HCT116 (cell line): ENCODE data around the gene KRT14.
"Not testable (repeated sequence)": the region's sequence is repeated elsewhere in the genome, so short reads cannot be mapped to it uniquely, and the experiment has no call there.

ENCODE experiments used
- YY1 ChIP-seq: IDR thresholded peaks from 2 replicates; pipeline ENCODE4 v1.6.1; 2011; ENCODE audit warnings: low read length, low read depth, moderate library complexity, mild to moderate bottlenecking; ENCODE audit not compliant: insufficient replicate concordance; ENCODE audit errors: extremely low read depth
- TF ChIP-seq, protein P1 (sequence below), 3 experiments: fragments of 200-600 bp in 1 of 3; sonication (generic) in 1 of 3; IDR thresholded peaks in 2 of 3; conservative IDR thresholded peaks in 1 of 3; 2 replicates each; pipeline ENCODE4 v1.5.1; 2012 to 2017; ENCODE audit warnings: low read depth in 2 of 3, low read length in 2 of 3, antibody characterized with exemption in 1 of 3, borderline replicate concordance in 1 of 3, control low read depth in 1 of 3, mild to moderate bottlenecking in 1 of 3, mixed read lengths in 1 of 3, mixed run types in 1 of 3, moderate library complexity in 1 of 3; ENCODE audit not compliant: insufficient read depth in 1 of 3
- TF ChIP-seq, protein P2 (sequence below): IDR thresholded peaks from 2 replicates; pipeline ENCODE4 v1.6.1; 2012

DNA sequence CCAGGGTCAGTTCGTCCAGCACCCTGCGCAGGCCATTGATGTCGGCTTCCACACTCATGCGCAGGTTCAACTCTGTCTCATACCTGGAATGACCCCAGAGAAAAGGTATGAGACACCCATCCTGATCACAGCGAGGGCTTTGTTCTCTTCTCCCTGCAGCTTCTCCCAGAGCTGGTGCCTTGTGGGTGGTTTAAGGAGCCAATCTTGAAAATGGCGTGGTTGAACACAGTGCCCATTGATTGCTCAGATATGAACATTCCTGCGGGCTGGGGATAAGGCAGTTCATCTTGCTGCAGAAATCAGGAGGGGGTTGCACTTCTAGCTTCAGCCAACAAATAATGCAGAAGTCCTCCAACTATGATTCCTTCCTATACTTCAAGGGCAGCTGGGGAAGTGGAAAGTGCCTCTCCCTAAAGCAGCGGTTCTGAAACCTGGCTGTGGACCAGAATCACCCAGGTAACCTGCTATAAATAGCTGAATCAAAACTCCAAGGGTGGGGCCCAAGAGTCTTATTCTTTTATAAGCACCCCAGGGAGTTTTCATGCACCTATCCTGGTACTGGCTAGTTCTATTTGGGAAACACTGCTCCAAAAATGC is 2.3 kb downstream of the KRT14 start:
- TF ChIP-seq, protein P1, sequence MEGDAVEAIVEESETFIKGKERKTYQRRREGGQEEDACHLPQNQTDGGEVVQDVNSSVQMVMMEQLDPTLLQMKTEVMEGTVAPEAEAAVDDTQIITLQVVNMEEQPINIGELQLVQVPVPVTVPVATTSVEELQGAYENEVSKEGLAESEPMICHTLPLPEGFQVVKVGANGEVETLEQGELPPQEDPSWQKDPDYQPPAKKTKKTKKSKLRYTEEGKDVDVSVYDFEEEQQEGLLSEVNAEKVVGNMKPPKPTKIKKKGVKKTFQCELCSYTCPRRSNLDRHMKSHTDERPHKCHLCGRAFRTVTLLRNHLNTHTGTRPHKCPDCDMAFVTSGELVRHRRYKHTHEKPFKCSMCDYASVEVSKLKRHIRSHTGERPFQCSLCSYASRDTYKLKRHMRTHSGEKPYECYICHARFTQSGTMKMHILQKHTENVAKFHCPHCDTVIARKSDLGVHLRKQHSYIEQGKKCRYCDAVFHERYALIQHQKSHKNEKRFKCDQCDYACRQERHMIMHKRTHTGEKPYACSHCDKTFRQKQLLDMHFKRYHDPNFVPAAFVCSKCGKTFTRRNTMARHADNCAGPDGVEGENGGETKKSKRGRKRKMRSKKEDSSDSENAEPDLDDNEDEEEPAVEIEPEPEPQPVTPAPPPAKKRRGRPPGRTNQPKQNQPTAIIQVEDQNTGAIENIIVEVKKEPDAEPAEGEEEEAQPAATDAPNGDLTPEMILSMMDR (IDR thresholded peaks at IDR 0.05 in 2 of 3, conservative IDR thresholded peaks at IDR 0.05 in 1 of 3; ENCODE audit: borderline replicate concordance in 1 of 3, insufficient read depth in 1 of 3, low read depth in 2 of 3, low read length in 2 of 3): not testable (repeated sequence)
- TF ChIP-seq, protein P2, sequence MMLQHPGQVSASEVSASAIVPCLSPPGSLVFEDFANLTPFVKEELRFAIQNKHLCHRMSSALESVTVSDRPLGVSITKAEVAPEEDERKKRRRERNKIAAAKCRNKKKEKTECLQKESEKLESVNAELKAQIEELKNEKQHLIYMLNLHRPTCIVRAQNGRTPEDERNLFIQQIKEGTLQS: not testable (repeated sequence)
- not testable (repeated sequence) for TF ChIP-seq YY1
